GM21619 (cell line): ENCODE results near the gene LRRC71.

Experiments
- ATAC-seq: cut with Tn5 transposase; IDR thresholded peaks from one replicate; pipeline ENCODE4 v1.9.1; 2021; ENCODE audit not compliant: unreplicated experiment

Gene LRRC71

GRCh38 chr1:156920233-156921052, at the start of gene LRRC71:
Gene LRRC71, plus strand, starts transcription at chr1:156920632. Its CDS starts 172 bp downstream, at chr1:156920804.
- ATAC-seq: no peak

- ATAC-seq: no peak
These were observed 46.8 kb upstream of the LRRC71 start for GRCh38 chr1:156873659-156874058.

GRCh38 chr1:156874142-156874541, 46.3 kb upstream of the LRRC71 start:
- ATAC-seq: no peak

GRCh38 chr1:156874572-156875340, 45.7 kb upstream of the LRRC71 start:
- ATAC-seq: no peak

- no peak for ATAC-seq
These were observed 45.2 kb upstream of the LRRC71 start for GRCh38 chr1:156875341-156875615.

GRCh38 chr1:156876281-156876680, 44.2 kb upstream of the LRRC71 start:
- ATAC-seq: no peak

GRCh38 chr1:156877433-156878170, 42.8 kb upstream of the LRRC71 start:
- ATAC-seq: no peak

GRCh38 chr1:156879876-156880275, 40.6 kb upstream of the LRRC71 start:
- ATAC-seq: no peak

GRCh38 chr1:156880473-156880872, 40.0 kb upstream of the LRRC71 start:
- ATAC-seq: no peak

GRCh38 chr1:156881101-156881500, 39.3 kb upstream of the LRRC71 start:
- no peak for ATAC-seq

GRCh38 chr1:156881663-156882062, 38.8 kb upstream of the LRRC71 start:
- no peak for ATAC-seq

- ATAC-seq: no peak
These were observed 37.9 kb upstream of the LRRC71 start for GRCh38 chr1:156882543-156882942.

- ATAC-seq: no peak
These were observed 36.5 kb upstream of the LRRC71 start for GRCh38 chr1:156883919-156884318.

- no peak for ATAC-seq
These were observed 35.8 kb upstream of the LRRC71 start for GRCh38 chr1:156884560-156885184.

- ATAC-seq: no peak
These were observed 35.1 kb upstream of the LRRC71 start for GRCh38 chr1:156885314-156885713.

GRCh38 chr1:156885880-156886355, 34.5 kb upstream of the LRRC71 start:
- ATAC-seq: no peak

- ATAC-seq: no peak
These were observed 33.7 kb upstream of the LRRC71 start for GRCh38 chr1:156886583-156887281.

- ATAC-seq: no peak
These were observed 33.1 kb upstream of the LRRC71 start for GRCh38 chr1:156887317-156887716.

- no peak for ATAC-seq
These were observed 32.7 kb upstream of the LRRC71 start for GRCh38 chr1:156887734-156888133.

GRCh38 chr1:156889802-156890580, 30.4 kb upstream of the LRRC71 start:
- no peak for ATAC-seq
